Measurements from ENCODE around the gene ATP5F1D.

Gene ATP5F1D

GRCh38 chr19:1269065-1269477 lies 27.5 kb downstream of the ATP5F1D start, which contains the start of gene CIRBP:
Gene CIRBP, plus strand, starts transcription at chr19:1269332. Its CDS starts 1,602 bp downstream, at chr19:1270934.
- DNase-seq (ENCODE audit: low spot score), result peak; percentile 95
- CTCF ChIA-PET, result interaction anchor here (10.3 kb wide), 1 partner anchor 24 kb away, joined by 116 read pairs; no protein-coding TSS in a partner anchor
- no peak for TF ChIP-seq CTCF (conservative IDR thresholded peaks at IDR 0.05; ENCODE audit: low read depth)
- peak within 1 kb of the TSS; percentile 100 for H3K27ac ChIP-seq
- POLR2A ChIA-PET (ENCODE audit: low non-redundant PET), result interaction anchor here (0.5 to 2.7 kb wide), 10 partner anchors 16 to 240 kb away, joined by 3 to 40 read pairs (median 4); no protein-coding TSS in a partner anchor

- POLR2A ChIA-PET (ENCODE audit: low non-redundant PET), result interaction anchor here (0.7 to 2.7 kb wide), 5 partner anchors 17 to 241 kb away, joined by 3 to 40 read pairs (median 4); no protein-coding TSS in a partner anchor
- CTCF ChIA-PET, result interaction anchor here (10.3 kb wide), 1 partner anchor 25 kb away, joined by 116 read pairs; no protein-coding TSS in a partner anchor
- TF ChIP-seq CTCF (conservative IDR thresholded peaks at IDR 0.05; ENCODE audit: low read depth), result no peak
- H3K27ac ChIP-seq, result peak overlapping the region; percentile 100
- DNase-seq (ENCODE audit: low spot score), result peak; percentile 78
These were observed 28.1 kb downstream of the ATP5F1D start for GRCh38 chr19:1269478-1270212.

GRCh38 chr19:1270213-1270853 lies 28.8 kb downstream of the ATP5F1D start:
- POLR2A ChIA-PET (ENCODE audit: low non-redundant PET), result interaction anchor here (1.1 to 2.7 kb wide), 2 partner anchors 26 to 31 kb away, joined by 3 to 40 read pairs; no protein-coding TSS in a partner anchor
- H3K27ac ChIP-seq, result peak overlapping the region; percentile 100
- TF ChIP-seq CTCF (conservative IDR thresholded peaks at IDR 0.05; ENCODE audit: low read depth), result no peak
- CTCF ChIA-PET, result no interaction called here
- no peak for DNase-seq (ENCODE audit: low spot score)

- no peak for TF ChIP-seq CTCF (conservative IDR thresholded peaks at IDR 0.05; ENCODE audit: low read depth)
- ChIA-PET POLR2A (ENCODE audit: low non-redundant PET) (no interaction called here), CTCF (interaction anchor here (0.6 to 1.4 kb wide), 2 partner anchors 27 to 73 kb away, joined by 3 to 6 read pairs; no protein-coding TSS in a partner anchor)
- peak overlapping the region; percentile 100 for H3K27ac ChIP-seq
- DNase-seq (ENCODE audit: low spot score), result no peak
These were observed 29.4 kb downstream of the ATP5F1D start for GRCh38 chr19:1270854-1271527.

GRCh38 chr19:1271528-1272422 lies 30.2 kb downstream of the ATP5F1D start:
- ChIA-PET CTCF (interaction anchor here (0.6 to 1.4 kb wide), 5 partner anchors 11 to 72 kb away, joined by 3 to 7 read pairs (median 5); no protein-coding TSS in a partner anchor), POLR2A (ENCODE audit: low non-redundant PET) (no interaction called here)
- DNase-seq (ENCODE audit: low spot score), result no peak
- TF ChIP-seq CTCF (conservative IDR thresholded peaks at IDR 0.05; ENCODE audit: low read depth), result no peak
- H3K27ac ChIP-seq, result peak overlapping the region; percentile 100

Data from RWPE1 (cell line).